ENCODE data around the gene ING5.

ING5 gene

DNA sequence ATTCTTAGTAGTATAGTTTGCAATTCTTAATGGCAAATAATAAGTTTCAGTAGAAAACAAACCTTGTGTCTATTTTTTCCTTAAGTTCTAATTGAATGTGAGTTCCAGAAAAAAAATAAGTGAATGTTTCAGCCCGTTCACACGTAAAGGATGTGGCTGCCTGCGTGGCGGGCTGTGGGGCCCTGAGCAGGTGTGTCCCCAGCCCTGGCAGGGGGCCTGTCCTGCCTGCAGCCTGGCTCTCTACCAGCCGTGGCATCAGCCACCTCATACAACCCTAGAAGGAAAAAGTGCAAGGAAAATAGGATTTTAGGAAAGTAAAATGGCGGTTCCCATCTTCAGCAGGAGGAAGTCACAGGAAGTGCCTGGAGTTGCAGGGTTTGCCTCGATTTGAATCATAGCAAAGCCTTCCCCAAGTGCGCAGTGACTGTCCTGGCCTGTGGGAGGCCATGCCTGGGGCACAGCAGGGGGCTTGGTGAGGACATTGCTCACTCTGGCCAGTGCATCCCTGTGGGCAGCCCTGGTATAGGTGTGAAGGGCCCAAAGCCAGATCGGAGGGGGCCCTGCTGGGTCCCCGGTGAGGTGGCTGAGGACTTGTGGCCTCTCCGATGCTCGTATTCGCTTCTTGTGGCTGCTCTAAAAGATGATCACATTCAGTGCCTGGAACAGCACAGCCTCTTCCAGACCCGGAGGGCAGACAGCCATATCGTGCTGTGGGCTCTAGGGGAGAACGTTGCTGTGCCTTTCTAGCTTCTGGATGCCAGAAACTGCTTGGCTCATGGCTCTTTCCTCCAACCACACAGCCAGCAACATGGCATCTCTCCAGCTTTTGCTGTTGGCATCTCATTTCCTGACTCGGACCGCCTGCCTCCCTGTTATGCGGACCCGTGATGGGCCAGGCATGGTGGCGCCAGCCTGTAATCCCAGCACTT is 27.8 kb upstream of the ING5 start:
- no peaks in the 10 kb centered on the region for H3K27me3 ChIP-seq (replicated peaks; ENCODE audit: control insufficient read depth, insufficient read depth, low read length)
- TF ChIP-seq, protein P1, sequence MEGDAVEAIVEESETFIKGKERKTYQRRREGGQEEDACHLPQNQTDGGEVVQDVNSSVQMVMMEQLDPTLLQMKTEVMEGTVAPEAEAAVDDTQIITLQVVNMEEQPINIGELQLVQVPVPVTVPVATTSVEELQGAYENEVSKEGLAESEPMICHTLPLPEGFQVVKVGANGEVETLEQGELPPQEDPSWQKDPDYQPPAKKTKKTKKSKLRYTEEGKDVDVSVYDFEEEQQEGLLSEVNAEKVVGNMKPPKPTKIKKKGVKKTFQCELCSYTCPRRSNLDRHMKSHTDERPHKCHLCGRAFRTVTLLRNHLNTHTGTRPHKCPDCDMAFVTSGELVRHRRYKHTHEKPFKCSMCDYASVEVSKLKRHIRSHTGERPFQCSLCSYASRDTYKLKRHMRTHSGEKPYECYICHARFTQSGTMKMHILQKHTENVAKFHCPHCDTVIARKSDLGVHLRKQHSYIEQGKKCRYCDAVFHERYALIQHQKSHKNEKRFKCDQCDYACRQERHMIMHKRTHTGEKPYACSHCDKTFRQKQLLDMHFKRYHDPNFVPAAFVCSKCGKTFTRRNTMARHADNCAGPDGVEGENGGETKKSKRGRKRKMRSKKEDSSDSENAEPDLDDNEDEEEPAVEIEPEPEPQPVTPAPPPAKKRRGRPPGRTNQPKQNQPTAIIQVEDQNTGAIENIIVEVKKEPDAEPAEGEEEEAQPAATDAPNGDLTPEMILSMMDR (IDR thresholded peaks at IDR 0.05; ENCODE audit: insufficient read depth, low read length, poor library complexity, severe bottlenecking), result no peak
- DNase-seq (ENCODE audit: extremely low read depth, insufficient read length), result no peak
- peaks cover 47% of the 10 kb centered on the region for H3K36me3 ChIP-seq (ENCODE audit: control insufficient read depth, insufficient read depth, low read length)
- no peak overlapping the region for H3K4me3 ChIP-seq (replicated peaks; ENCODE audit: low read depth, low read length)

DNA sequence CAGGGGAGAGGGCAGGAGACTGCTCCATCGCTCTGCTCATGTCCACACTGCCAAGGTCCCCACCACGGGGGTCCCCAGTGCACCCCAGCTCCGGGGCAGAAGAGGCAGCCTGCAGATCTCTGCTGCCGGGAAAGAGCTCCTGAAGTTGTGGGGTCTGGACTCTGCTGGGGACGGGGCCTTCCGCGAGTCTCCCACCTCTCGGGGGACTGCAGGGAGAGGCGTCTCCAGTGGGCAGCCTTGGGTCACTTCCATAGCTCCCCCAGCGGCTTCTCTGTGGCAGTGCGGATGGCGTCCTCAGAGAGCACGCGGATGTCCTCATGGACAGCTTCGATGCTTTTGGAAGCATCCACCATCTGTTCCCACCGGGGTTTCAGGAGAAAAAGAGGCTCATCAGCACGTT is 26.0 kb upstream of the ING5 start:
- Histone ChIP-seq H3K4me3 (replicated peaks; ENCODE audit: low read depth, low read length) (no peak overlapping the region), H3K27me3 (replicated peaks; ENCODE audit: control insufficient read depth, insufficient read depth, low read length) (no peaks in the 10 kb centered on the region), H3K36me3 (ENCODE audit: control insufficient read depth, insufficient read depth, low read length) (peaks cover 41% of the 10 kb centered on the region)
- DNase-seq (ENCODE audit: extremely low read depth, insufficient read length), result no peak
- TF ChIP-seq, protein P1 (IDR thresholded peaks at IDR 0.05; ENCODE audit: insufficient read depth, low read length, poor library complexity, severe bottlenecking), result no peak

DNA sequence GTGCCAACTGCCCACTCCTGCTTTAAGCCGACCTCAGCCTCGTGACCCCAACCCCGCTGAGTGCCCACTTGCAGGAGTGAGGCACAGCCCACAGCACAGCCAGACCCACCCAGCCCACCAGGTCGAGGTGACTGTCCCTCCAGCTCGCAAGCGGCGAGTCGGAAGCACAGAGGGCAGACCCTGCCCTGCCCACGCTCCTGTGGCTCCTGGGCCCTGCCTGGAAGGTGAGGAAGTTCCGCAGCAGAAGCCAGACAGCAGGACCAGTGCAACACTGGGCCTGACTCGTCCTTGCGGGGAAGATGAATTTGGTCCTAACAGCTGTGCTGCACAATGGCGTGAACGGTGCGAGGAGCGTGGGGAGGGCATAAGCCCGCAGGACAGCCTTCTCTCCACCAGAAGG is 25.2 kb upstream of the ING5 start:
- no peak overlapping the region for H3K4me3 ChIP-seq (replicated peaks; ENCODE audit: low read depth, low read length)
- no peak for DNase-seq (ENCODE audit: extremely low read depth, insufficient read length)
- H3K27me3 ChIP-seq (replicated peaks; ENCODE audit: control insufficient read depth, insufficient read depth, low read length), result no peaks in the 10 kb centered on the region
- H3K36me3 ChIP-seq (ENCODE audit: control insufficient read depth, insufficient read depth, low read length), result peaks cover 37% of the 10 kb centered on the region
- TF ChIP-seq, protein P1 (IDR thresholded peaks at IDR 0.05; ENCODE audit: insufficient read depth, low read length, poor library complexity, severe bottlenecking), result no peak

DNA sequence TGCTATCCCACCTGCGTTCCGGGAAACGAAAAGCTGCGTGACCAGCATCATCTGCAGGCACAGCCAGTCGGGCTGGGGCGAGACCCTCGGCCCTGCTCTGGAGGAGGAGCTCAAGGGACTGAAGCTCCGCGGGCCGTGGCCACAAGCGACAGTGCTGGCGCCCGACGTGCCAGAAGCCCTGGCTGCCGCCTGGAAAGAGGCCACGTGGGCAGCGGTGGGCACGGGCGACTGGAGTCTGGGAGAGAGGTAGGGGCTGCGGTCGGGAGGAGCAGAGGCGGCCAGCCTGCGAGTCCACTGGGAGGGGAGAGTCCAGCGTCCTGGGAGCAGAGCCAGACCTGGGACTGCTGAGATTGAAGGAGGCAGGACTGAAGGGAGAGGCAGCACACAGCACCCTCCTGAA is 24.4 kb upstream of the ING5 start:
- Histone ChIP-seq H3K4me3 (replicated peaks; ENCODE audit: low read depth, low read length) (no peak overlapping the region), H3K27me3 (replicated peaks; ENCODE audit: control insufficient read depth, insufficient read depth, low read length) (no peaks in the 10 kb centered on the region), H3K36me3 (ENCODE audit: control insufficient read depth, insufficient read depth, low read length) (peaks cover 33% of the 10 kb centered on the region)
- TF ChIP-seq, protein P1 (IDR thresholded peaks at IDR 0.05; ENCODE audit: insufficient read depth, low read length, poor library complexity, severe bottlenecking), result no peak
- DNase-seq (ENCODE audit: extremely low read depth, insufficient read length), result no peak

DNA sequence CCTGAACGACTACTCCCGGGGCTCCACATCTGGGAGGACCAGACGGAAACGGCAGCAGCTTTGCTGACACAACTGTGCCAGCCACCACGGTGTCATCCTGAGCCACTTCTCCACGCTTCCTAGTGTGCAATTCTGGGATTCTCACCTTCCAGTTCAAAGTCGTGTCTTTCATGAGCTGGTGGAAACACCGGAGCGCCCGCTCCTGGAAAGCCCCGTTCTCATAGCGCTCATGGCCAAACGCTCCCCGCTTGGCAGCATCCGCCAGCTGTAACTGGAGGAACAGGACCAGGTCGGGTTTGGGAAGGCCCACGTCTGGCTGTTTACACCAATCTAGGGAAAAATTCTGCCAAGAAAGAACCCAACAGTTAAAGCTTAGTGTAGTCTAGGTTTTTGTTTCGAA is 23.5 kb upstream of the ING5 start:
- no peaks in the 10 kb centered on the region for H3K27me3 ChIP-seq (replicated peaks; ENCODE audit: control insufficient read depth, insufficient read depth, low read length)
- H3K36me3 ChIP-seq (ENCODE audit: control insufficient read depth, insufficient read depth, low read length), result peaks cover 33% of the 10 kb centered on the region
- no peak overlapping the region for H3K4me3 ChIP-seq (replicated peaks; ENCODE audit: low read depth, low read length)
- no peak for DNase-seq (ENCODE audit: extremely low read depth, insufficient read length)
- TF ChIP-seq, protein P1 (IDR thresholded peaks at IDR 0.05; ENCODE audit: insufficient read depth, low read length, poor library complexity, severe bottlenecking), result no peak

All from GM06990 (cell line).